NOMO-1 (cell line): ENCODE results near the gene RHBDL3.
"Not testable (repeated sequence)": the region's sequence is repeated elsewhere in the genome, so short reads cannot be mapped to it uniquely, and the experiment has no call there.

ENCODE experiments used
- DNase-seq, 2 experiments: peaks; one replicate each; lab custom pipeline; 2025; ENCODE audit not compliant: unreplicated experiment in 2 of 2; lab: John Stamatoyannopoulos, UW

Gene RHBDL3

DNA sequence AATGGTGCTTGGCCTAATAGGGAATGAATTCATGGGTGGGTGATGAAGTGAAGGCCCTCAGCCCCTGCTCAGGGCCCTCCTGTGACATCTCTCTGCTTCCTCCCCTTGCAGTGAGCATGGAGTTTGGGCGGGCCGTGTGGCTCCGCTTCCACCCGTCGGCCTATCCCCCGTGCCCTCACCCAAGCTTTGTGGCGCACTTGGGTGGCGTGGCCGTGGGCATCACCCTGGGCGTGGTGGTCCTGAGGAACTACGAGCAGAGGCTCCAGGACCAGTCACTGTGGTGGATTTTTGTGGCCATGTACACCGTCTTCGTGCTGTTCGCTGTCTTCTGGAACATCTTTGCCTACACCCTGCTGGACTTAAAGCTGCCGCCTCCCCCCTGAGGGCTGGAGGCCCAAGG lies 55.2 kb downstream of the RHBDL3 start:
- no peak for DNase-seq

- DNase-seq: no peak
Observed at GRCh38 chr17:32323046-32323445, 57.4 kb downstream of the RHBDL3 start.

DNA sequence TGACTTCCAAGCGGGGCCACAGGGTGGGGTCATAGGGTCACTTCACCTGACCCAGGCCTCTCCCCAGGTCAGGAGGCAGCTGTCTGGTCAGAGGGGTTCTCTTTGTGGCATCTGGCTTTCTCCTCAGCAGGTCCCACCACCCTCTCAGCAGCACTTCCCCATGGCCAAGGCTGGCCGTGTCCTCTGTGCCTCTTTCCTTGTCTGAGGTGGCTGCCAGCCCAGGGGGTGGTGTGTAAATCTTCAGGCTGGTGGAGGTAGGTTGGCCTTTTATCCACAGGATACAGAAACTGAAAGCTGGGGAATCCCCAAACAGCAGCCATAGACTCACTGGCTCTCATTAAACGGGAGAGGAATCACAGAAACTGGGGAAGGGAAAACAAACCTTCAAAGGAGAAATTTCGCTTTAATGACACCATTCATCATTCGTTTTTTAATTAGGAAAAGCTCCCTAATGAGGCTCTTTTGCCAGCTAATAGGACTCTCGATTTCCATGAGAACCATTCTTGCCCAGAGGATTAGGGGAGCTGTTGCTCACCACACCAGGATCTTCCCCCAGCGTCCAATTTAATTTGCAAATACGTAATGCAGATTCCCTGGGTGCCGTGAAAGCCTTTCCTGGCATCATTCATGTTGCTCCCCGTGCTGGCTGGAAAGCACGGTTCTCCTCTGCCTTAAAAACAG lies 58.3 kb downstream of the RHBDL3 start:
- DNase-seq: no peak

GRCh38 chr17:32327911-32328310 lies 62.3 kb downstream of the RHBDL3 start:
- DNase-seq: no peak

GRCh38 chr17:32330147-32330546 lies 64.5 kb downstream of the RHBDL3 start:
- DNase-seq: no peak

DNA sequence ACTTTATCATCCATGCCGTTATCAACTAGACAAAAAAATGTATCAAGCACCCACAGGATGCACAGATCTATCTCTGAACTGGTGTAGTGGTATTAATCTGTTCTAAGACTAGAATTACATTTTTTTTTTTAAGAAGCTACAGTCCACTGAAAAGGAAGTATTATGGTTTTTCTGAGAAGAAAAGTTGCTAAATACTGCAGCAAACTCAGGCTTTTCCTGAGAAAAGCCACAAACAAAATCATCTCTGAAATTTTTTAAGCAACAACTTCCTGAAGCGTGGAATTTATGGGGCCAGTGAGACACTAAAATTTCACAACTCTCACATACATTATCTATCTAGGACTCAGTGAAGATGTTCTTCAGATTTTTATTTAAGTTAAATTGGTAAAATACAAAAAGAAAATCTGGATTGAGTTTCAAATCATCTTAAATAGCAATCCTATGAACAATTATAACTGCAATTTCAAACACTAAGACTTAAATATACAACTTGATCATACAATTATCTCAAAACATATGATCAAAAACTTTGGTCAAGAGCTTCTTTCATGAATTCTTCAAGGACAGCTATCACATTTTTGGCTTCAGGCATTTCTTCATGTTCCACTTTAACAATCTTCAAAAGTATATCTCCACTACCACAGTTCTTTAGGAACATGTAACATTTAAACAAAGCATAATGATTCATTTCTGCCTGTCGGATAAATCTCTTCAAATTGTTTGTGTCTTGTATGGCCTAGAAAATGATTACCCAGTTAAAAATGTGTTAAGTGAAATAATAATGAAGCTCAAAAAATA lies 65.8 kb downstream of the RHBDL3 start:
- peak; percentile 51 to 61 for DNase-seq

DNA sequence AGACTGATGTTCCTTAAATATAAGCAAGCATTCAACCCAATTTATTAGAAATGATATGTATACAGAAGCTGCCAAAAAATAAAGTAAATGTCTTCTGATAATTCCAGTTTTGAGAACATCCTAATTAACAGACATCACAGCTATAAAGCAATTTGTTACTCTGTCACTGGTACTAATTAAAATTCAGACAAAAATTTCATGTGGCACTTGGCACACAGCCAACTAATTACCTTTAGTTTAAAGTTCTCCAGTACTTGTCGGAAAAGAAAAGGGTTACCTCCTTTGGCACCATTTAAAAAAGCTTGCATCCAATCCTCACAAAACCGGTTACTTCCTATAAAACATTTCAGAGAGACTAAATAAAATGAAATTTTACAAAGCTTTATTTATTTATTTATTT lies 67.6 kb downstream of the RHBDL3 start:
- no peak for DNase-seq

GRCh38 chr17:32335046-32335445 lies 69.4 kb downstream of the RHBDL3 start:
- DNase-seq: no peak

GRCh38 chr17:32335687-32336086 lies 70.1 kb downstream of the RHBDL3 start:
- no peak for DNase-seq

DNA sequence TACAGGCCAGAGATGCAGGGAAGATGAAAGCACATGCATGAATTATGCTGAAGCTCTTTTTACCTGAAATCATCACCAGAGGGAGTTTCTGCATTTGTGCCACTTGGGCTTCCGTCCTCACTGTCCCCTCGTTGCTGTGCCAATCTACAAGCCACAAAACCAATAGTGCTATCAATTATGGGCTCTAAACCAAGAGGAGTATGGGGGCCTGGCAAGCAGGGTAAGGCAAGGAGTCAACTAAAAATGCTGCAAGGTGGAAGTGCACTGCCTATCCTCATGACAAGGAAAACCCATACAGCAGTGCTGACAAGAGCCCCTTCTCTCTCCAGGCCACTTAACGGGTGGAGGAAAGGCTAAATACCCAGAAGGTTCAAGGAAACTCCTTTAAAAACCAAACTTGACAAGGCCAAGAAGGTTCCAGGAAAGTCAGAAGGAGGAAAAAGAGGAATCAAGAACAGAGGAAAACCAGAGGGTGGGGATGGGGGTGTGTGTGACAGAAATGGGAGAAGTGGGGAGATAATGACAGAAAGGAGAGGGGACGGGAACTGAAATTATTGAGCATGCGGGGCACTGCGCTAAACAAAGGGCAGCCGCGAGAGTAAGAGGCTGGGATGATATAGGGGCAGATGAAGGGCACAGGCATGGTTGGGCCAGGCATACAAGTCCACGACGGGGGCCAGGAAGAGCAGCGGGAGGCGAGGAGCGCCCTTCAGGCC lies 75.7 kb downstream of the RHBDL3 start:
- peak; percentile 34 to 50 for DNase-seq

GRCh38 chr17:32341857-32342602 lies 76.4 kb downstream of the RHBDL3 start, which contains the start of gene C17orf75:
TSS of gene C17orf75 (minus strand) at chr17:32342173. CDS start at chr17:32342139, 34 bp downstream.
- DNase-seq: peak; percentile 56 to 59

DNA sequence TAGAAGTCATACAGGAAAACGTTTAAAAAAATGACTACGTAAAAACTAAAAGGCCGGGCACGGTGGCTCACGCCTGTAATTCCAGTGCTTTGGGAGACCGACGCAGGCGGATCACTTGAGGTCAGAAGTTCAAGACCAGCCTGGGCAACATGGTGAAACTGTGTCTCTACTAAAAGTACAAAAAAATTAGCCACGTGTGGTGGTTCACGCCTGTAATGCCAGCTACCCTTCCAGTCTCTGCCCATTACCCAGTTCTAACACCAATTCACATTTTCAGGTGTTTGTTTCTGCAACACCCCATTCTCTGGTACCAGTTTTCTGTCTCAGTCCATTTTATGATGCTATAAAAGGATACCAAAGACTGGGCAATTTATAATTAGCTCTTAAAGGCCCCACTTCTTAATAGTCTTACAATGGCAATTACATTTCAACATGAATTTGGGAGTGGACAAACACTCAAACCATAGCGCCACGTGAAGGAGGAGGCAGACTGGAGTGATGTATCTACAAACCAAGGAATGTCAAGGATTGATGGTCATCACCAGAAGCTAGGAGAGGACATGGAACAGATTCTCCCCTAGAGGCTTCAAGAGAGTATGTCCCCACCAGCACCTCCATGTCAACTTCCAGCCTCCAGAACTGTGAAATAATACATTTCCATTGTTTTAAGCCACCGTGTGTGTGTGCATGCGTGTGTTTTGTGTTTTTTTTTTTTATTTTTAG lies 77.1 kb downstream of the RHBDL3 start:
- DNase-seq: no peak

DNA sequence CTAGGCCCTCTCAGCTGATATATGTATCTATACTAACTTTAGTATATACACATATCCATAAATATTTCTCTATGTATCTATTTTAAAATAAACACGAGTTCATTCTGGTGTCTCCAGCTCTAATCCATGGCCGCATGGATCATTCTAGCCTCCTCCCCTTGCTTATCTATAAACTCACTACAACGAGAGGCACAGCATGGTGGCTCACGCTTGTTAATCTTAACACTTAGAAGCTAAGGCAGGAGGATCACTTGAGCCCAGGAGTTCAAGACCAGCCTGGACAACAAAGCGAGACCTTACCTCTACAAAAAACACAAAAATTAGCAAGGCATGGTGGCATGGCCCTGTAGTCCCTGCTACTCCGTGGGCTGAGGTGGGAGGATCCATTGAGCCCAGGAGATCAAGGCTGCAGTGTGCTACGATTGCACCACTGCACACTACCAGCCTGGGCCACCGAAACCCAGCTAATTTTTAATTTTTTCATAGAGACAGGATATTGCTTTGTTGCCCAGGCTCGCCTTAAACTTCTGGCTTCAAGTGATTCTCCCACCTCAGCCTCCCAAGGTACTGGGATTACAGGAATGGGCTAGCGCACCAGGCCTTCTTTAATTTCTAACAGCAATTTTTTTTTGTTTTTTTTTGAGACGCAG lies 80.4 kb downstream of the RHBDL3 start:
- no peak for DNase-seq

- no peak for DNase-seq
Observed at GRCh38 chr17:32348483-32348800, 82.8 kb downstream of the RHBDL3 start.

GRCh38 chr17:32349503-32349853 lies 83.8 kb downstream of the RHBDL3 start:
- DNase-seq: peak in 1 of 2 experiments; percentile 16

DNA sequence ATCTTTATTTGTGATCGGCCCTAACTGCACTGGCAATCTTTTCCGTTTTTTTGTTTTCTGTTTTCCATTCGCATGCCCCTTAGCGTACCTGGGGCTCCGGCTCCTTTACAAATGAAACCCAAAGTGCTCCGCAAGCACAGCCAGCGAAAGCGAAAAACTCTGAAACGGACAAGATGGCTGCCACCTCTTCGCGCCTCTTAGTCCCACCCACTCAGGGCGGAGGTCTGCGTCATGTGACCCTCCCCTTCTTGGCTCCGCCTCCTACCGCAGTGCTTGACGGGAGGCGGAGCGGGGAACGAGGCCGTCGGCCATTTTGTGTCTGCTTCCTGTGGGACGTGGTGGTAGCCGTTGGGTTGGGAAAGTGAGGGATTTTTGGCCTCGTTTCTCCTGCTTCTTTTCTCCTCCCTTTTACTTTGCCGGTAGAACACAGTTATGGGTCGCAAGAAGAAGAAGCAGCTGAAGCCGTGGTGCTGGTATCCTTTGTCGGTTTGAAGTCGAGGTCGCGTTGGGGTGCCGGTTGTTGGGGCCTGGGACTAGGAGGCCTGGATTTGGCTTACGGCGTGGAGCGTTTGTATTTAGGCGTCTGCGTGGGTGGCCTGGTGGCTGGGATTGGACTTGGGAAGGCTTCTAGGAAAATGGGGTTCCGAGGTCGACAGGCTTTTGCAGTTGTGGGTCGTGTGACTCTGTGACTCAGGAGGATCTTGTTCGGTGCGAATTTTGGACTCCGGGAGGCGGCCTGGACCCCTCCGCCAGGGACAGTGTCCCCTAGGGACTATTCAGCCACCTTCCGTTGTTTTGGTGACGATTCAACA lies 84.4 kb downstream of the RHBDL3 start, which contains the start of gene ZNF207:
TSS of gene ZNF207 (plus strand) at position 304 of the 812 bp plus-strand sequence. CDS start at position 433, 129 bp downstream.
- peak; percentile 93 to 97 for DNase-seq

DNA sequence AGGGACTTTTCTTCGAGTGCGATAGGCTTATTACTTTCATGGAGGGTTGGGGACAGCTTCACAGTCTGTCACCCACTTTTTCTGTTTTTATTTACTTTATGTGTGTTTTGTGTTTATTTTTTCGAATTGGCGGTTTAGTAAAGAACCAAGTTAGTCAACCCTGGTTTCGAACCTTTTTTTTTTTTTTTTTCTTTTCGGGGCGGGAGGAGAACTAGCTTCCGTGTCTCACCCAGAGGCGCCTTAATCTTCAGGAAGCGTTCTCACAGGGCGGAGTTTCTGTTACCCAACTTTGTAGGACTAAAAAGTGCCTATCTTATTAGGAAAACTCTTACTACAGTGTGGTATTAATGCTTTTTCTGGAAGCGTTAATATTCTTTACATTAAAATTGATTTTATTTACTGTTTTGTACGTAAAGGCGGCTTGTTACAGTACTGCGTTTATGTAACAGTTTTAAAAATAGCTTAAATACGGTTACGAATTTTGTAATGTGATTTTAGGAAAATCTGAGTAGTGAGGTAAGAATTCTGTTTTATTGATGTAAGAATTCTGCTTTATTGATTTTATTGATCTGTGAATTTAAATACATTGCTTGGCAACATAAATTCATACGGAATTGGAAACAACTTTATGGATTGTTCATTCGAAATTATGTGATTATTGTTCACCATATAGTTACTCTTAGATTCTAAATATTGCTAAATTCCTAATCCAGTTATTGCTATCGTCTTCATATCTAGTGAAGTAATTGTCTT lies 85.2 kb downstream of the RHBDL3 start:
- DNase-seq: peak; percentile 67 to 69

GRCh38 chr17:32352734-32353133 lies 87.1 kb downstream of the RHBDL3 start:
- not testable (repeated sequence) for DNase-seq
